MM.1S (cell line): Measurements from ENCODE around the gene ADAM11.
"Not testable (repeated sequence)": the region's sequence is repeated elsewhere in the genome, so short reads cannot be mapped to it uniquely, and the experiment has no call there.

Source experiments
- DNase-seq: peaks from one replicate; pipeline ENCODE4 v3.0.0-alpha.2; 2015
- H2AFZ ChIP-seq: fragments of 300-600 bp; sonication (generic); 2 replicates; pipeline ENCODE4 v1.6.0; 2016; ENCODE audit warnings: antibody characterized with exemption, low read length
- H3F3A ChIP-seq: fragments of 300-600 bp; sonication (generic); 2 replicates; pipeline ENCODE4 v1.6.1; 2016; ENCODE audit warnings: mild to moderate bottlenecking, antibody characterized with exemption, low read length, moderate library complexity, mixed read lengths; ENCODE audit not compliant: insufficient read depth
- H3K27ac ChIP-seq: fragments of 300-600 bp; sonication (generic); 2 replicates; pipeline ENCODE4 v1.5.1; 2016; ENCODE audit warnings: mild to moderate bottlenecking, low read length
- H3K27me3 ChIP-seq: fragments of 300-600 bp; sonication (generic); replicated peaks from 2 replicates; pipeline ENCODE4 v1.6.0; 2016; ENCODE audit warnings: low read length; ENCODE audit not compliant: insufficient read depth
- H3K36me3 ChIP-seq: fragments of 300-600 bp; sonication (generic); replicated peaks from 2 replicates; pipeline ENCODE4 v1.6.1; 2016; ENCODE audit warnings: mild to moderate bottlenecking, low read length, mixed read lengths; ENCODE audit not compliant: insufficient read depth
- H3K4me1 ChIP-seq: fragments of 300-600 bp; sonication (generic); 2 replicates; pipeline ENCODE4 v1.6.1; 2016; ENCODE audit warnings: low read length, mixed read lengths
- H3K4me2 ChIP-seq: fragments of 300-600 bp; sonication (generic); 2 replicates; pipeline ENCODE4 v1.6.0; 2016; ENCODE audit warnings: low read depth, low read length
- H3K4me3 ChIP-seq: fragments of 300-600 bp; sonication (generic); 2 replicates; pipeline ENCODE4 v1.5.1; 2016; ENCODE audit warnings: low read length, mixed read lengths
- H3K79me2 ChIP-seq: fragments of 300-600 bp; sonication (generic); 2 replicates; pipeline ENCODE4 v1.6.1; 2016; ENCODE audit warnings: mixed run types, low read length, mixed read lengths
- H3K9ac ChIP-seq: fragments of 300-600 bp; sonication (generic); 2 replicates; pipeline ENCODE4 v1.6.1; 2016; ENCODE audit warnings: low read length, mixed read lengths
- H3K9me2 ChIP-seq: fragments of 300-600 bp; sonication (generic); replicated peaks from 2 replicates; pipeline ENCODE4 v1.6.1; 2016; ENCODE audit warnings: mild to moderate bottlenecking, low read length, mixed read lengths; ENCODE audit not compliant: insufficient read depth
- H3K9me3 ChIP-seq: fragments of 300-600 bp; sonication (generic); replicated peaks from 2 replicates; pipeline ENCODE4 v1.6.1; 2016; ENCODE audit warnings: mild to moderate bottlenecking, low read length, mixed read lengths; ENCODE audit not compliant: insufficient read depth
- H4K20me1 ChIP-seq: fragments of 300-600 bp; sonication (generic); 2 replicates; pipeline ENCODE4 v1.6.1; 2016; ENCODE audit warnings: mild to moderate bottlenecking, low read length, moderate library complexity, mixed read lengths; ENCODE audit not compliant: insufficient read depth
- EZH2 ChIP-seq: fragments of 300-600 bp; sonication (generic); optimal IDR thresholded peaks from 2 replicates; pipeline ENCODE3; 2017; ENCODE audit warnings: low read depth, mild to moderate bottlenecking, antibody characterized with exemption, low read length, mixed read lengths
- EZH2phosphoT487 ChIP-seq: fragments of 300-600 bp; sonication (generic); IDR thresholded peaks from 2 replicates; pipeline ENCODE4 v1.6.1; 2018; ENCODE audit warnings: antibody characterized with exemption, low read length
- TF ChIP-seq, protein P1 (sequence below): fragments of 300-600 bp; sonication (generic); IDR thresholded peaks from 2 replicates; pipeline ENCODE4 v1.5.1; 2016; ENCODE audit warnings: antibody characterized with exemption, low read length, mixed read lengths

The ADAM11 gene

DNA sequence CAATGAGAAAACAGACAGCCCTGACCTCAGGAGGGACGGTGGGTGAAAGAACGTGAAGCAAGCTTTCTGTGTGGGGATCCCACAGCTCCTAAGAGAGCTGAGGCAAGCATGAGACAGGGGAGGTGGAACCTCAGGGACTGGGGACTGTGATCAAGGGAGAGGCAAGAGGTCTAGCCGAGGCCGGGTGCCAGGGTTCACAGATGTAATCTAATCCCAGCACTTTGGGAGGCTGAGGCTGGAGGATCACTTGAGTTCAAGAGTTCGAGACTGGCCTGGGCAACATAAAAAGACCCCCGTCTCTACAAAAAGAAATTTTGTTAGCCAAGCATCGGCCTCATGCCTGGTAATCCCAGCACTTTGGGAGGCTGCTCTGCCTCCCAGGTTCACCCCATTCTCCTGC is 4.5 kb upstream of the ADAM11 start:
- Histone ChIP-seq H3K4me3 (no peak overlapping the region), H3K9me3 (no peaks in the 10 kb centered on the region), H3K27me3 (peaks cover 20% of the 10 kb centered on the region), H3F3A (no peaks in the 10 kb centered on the region), H3K9me2 (no peaks in the 10 kb centered on the region), H2AFZ (no peak overlapping the region), H3K36me3 (no peaks in the 10 kb centered on the region), H4K20me1 (no peaks in the 10 kb centered on the region), H3K9ac (no peak overlapping the region), H3K79me2 (no peaks in the 10 kb centered on the region), H3K4me1 (no peaks in the 10 kb centered on the region), H3K27ac (no peak overlapping the region), H3K4me2 (no peak overlapping the region)
- TF ChIP-seq EZH2 (no peak), EZH2phosphoT487 (no peak)
- TF ChIP-seq, protein P1, sequence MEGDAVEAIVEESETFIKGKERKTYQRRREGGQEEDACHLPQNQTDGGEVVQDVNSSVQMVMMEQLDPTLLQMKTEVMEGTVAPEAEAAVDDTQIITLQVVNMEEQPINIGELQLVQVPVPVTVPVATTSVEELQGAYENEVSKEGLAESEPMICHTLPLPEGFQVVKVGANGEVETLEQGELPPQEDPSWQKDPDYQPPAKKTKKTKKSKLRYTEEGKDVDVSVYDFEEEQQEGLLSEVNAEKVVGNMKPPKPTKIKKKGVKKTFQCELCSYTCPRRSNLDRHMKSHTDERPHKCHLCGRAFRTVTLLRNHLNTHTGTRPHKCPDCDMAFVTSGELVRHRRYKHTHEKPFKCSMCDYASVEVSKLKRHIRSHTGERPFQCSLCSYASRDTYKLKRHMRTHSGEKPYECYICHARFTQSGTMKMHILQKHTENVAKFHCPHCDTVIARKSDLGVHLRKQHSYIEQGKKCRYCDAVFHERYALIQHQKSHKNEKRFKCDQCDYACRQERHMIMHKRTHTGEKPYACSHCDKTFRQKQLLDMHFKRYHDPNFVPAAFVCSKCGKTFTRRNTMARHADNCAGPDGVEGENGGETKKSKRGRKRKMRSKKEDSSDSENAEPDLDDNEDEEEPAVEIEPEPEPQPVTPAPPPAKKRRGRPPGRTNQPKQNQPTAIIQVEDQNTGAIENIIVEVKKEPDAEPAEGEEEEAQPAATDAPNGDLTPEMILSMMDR: no peak
- no peak for DNase-seq

DNA sequence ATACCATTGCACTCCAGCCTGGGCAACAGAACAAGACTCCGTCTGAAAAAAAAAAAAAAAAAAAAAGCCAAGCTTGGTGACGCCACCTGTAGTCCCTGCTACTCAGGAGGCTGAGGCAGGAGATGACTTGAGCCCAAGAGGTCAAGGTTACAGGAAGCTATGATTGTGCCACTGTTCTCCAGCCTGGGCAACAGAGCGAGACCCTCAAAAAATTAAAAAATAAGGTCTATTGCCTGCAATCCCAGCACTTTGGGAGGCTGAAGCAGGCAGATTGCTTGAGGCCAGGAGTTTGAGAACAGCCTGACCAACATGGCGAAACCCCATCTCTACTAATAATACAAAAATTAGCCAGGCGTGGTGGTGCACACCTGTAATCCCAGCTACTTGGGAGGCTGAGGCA is 3.6 kb upstream of the ADAM11 start:
- not testable (repeated sequence) for H3K9ac ChIP-seq, H3F3A ChIP-seq, H3K27ac ChIP-seq, H3K9me2 ChIP-seq, H3K4me2 ChIP-seq, H3K9me3 ChIP-seq, H3K4me1 ChIP-seq, H3K79me2 ChIP-seq, H3K36me3 ChIP-seq, DNase-seq, H2AFZ ChIP-seq, H4K20me1 ChIP-seq, H3K4me3 ChIP-seq
- H3K27me3 ChIP-seq: peaks cover 27% of the 10 kb centered on the region

DNA sequence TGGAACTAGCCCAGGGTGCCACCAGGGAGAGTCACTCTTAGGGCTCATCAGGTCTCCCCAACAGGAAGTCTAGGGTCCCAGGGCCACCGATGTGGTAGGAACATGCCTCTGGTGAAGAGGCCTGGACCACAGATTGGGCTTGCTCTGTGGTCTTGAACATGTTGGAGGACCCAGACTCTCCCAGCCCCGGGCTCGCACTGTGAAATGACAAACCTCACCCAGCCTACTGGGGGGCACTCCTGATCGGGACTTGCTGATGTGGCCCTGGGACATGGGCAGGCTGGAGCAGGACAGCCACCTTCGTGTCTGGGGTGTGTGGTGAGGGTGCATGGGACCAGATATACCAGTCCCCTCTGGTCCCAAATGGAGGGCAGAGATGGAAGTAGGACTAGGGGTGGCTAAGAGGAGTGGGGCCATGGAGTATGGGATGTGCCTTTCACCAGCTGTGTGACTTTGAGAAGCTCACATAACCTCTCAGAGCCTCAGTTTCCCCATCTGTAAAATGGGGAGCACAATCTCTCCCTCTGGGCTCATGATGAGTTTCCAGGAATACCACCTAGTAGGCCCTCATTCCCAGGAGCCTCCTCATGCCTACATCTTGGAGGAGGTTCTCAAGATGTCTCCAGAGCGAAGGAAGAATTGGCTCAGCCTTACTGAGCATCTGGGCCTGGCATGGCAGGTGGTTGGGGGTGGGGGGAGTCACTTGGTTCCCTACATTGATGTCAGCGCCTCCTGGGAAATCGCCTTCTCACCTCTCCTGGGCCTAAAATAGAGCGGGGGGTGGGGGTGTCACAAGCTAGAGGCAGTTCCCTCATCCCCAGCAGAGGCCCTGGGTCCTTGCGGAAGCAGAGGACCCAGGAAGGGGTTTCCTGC is 1.5 kb upstream of the ADAM11 start:
- H3K36me3 ChIP-seq: no peaks in the 10 kb centered on the region
- H3K9me3 ChIP-seq: no peaks in the 10 kb centered on the region
- H3K4me2 ChIP-seq: no peak overlapping the region
- no peak overlapping the region for H3K9ac ChIP-seq
- H4K20me1 ChIP-seq: no peaks in the 10 kb centered on the region
- no peak overlapping the region for H3K27ac ChIP-seq
- H3K4me1 ChIP-seq: no peaks in the 10 kb centered on the region
- no peaks in the 10 kb centered on the region for H3K79me2 ChIP-seq
- no peak for DNase-seq
- TF ChIP-seq EZH2: no peak
- TF ChIP-seq, protein P1: no peak
- TF ChIP-seq EZH2phosphoT487: no peak
- H3K27me3 ChIP-seq: peaks cover 36% of the 10 kb centered on the region
- no peaks in the 10 kb centered on the region for H3K9me2 ChIP-seq
- no peak overlapping the region for H3K4me3 ChIP-seq
- no peak overlapping the region for H2AFZ ChIP-seq
- no peaks in the 10 kb centered on the region for H3F3A ChIP-seq

DNA sequence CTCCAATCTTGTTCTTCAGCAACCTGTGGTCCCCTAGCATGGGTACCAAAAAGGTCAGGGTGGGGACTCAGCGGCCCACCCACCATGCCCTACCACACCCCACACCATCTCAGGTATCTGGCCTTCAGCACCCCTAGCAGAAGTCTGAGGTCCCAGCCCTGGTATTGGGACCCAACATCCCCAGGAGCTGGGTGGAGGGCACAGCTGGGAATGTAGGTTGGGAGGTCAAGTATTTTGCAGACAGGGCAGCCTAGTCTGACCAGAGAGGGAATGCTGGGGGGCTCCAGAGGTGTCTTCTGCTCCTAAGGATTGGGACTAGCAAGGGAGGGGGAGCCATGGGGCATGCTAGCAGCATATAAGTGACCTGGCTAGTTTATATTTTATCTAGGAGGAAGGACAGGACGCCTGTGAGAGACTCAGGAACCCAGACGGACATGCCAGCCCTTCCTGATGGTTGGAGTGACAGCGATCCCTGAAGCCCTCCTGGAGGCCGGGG is 822 bp upstream of the ADAM11 start:
- no peak for DNase-seq
- Histone ChIP-seq H3K4me1 (no peaks in the 10 kb centered on the region), H3K27me3 (peaks cover 37% of the 10 kb centered on the region), H3K9me2 (no peaks in the 10 kb centered on the region), H3K9ac (no peak overlapping the region), H3K27ac (no peak overlapping the region), H2AFZ (no peak overlapping the region), H3K36me3 (no peaks in the 10 kb centered on the region), H3K9me3 (no peaks in the 10 kb centered on the region), H3F3A (no peaks in the 10 kb centered on the region), H3K79me2 (no peaks in the 10 kb centered on the region), H3K4me3 (no peak overlapping the region), H4K20me1 (no peaks in the 10 kb centered on the region), H3K4me2 (no peak overlapping the region)
- TF ChIP-seq EZH2: no peak
- TF ChIP-seq, protein P1: no peak
- TF ChIP-seq EZH2phosphoT487: no peak
